H1 (cell line): Measurements from ENCODE around the gene ACCS. TPM values are rescaled to one million over a fixed set of nuclear protein-coding genes. Genes with fewer than 3 reads are reported as not detected.

ENCODE experiments used
- CTCF ChIA-PET: fragments of 300-600 bp; sonication (Branson Sonifier 250); formaldehyde crosslinking; loops from one replicate; lab custom pipeline; 2021; ENCODE audit not compliant: partially characterized antibody; lab: Charles Lee
- POLR2A ChIA-PET: fragments of 300-600 bp; sonication (Branson Sonifier 250); formaldehyde crosslinking; loops from one replicate; lab custom pipeline; 2021; ENCODE audit warnings: inconsistent platforms; ENCODE audit not compliant: partially characterized antibody; lab: Charles Lee
- DNase-seq, 2 experiments: peaks; one replicate each; pipeline versions ENCODE4 v3.0.0 to v3.0.0-alpha.2; 2010 to 2022; ENCODE audit warnings: low spot score in 2 of 2, low read depth in 1 of 2, mixed read lengths in 1 of 2
- FAIRE-seq: peaks from 2 replicates; lab custom pipeline; 2011; peaks lifted over from hg19 to GRCh38; lab: Jason Lieb, UNC
- H2AFZ ChIP-seq: 2 replicates; pipeline ENCODE4 v1.8.1; 2012; ENCODE audit warnings: low read length, inconsistent platforms
- H2AK5ac ChIP-seq: 2 replicates; pipeline ENCODE4 v1.6.1; 2013; ENCODE audit warnings: low read depth, low read length
- H2BK120ac ChIP-seq: replicated peaks from 2 replicates; pipeline ENCODE3; 2013; ENCODE audit warnings: low read depth, low read length, inconsistent platforms
- H2BK12ac ChIP-seq: 2 replicates; pipeline ENCODE4 v1.6.1; 2013; ENCODE audit warnings: low read depth, low read length
- H2BK15ac ChIP-seq: 2 replicates; pipeline ENCODE4 v1.6.1; 2013; ENCODE audit warnings: low read length
- H2BK20ac ChIP-seq: 2 replicates; pipeline ENCODE4 v1.6.1; 2013; ENCODE audit warnings: low read length
- H2BK5ac ChIP-seq: 2 replicates; pipeline ENCODE4 v1.6.1; 2013; ENCODE audit warnings: low read depth, low read length
- H3K14ac ChIP-seq: 2 replicates; pipeline ENCODE4 v1.6.1; 2013; ENCODE audit warnings: inconsistent platforms; ENCODE audit not compliant: insufficient read length
- H3K18ac ChIP-seq: 2 replicates; pipeline ENCODE4 v1.6.1; 2013; ENCODE audit warnings: low read length; ENCODE audit errors: extremely low read depth
- H3K23ac ChIP-seq: 2 replicates; pipeline ENCODE4 v1.6.1; 2013; ENCODE audit warnings: inconsistent platforms; ENCODE audit not compliant: insufficient read length
- H3K23me2 ChIP-seq: 2 replicates; pipeline ENCODE4 v1.6.1; 2013; ENCODE audit warnings: low read depth, low read length
- H3K27ac ChIP-seq: 2 replicates; pipeline ENCODE4 v1.6.1; 2011; ENCODE audit warnings: low read depth, low read length, inconsistent platforms
- H3K27me3 ChIP-seq, 4 experiments: replicated peaks in 1 of 4; 1 replicate in 1 of 4; 2 replicates in 3 of 4; pipeline versions ENCODE4 v1.6.1 to v1.8.1; 2011 to 2013; ENCODE audit warnings: low read length in 3 of 4, mild to moderate bottlenecking in 3 of 4, inconsistent platforms in 2 of 4, mixed read lengths in 2 of 4, moderate library complexity in 1 of 4; ENCODE audit not compliant: control insufficient read depth in 3 of 4, insufficient read depth in 3 of 4; ENCODE audit errors: extremely low read depth in 1 of 4
- H3K36me3 ChIP-seq, 4 experiments: 2 replicates each; pipeline versions ENCODE4 v1.6.1 to v1.8.1; 2011 to 2013; ENCODE audit warnings: mild to moderate bottlenecking in 4 of 4, low read length in 3 of 4, moderate library complexity in 2 of 4, control low read depth in 1 of 4, inconsistent platforms in 1 of 4; ENCODE audit not compliant: insufficient read depth in 4 of 4, control insufficient read depth in 2 of 4
- H3K4ac ChIP-seq: replicated peaks from 2 replicates; pipeline ENCODE3; 2013; ENCODE audit warnings: low read length, low read depth, mixed read lengths, inconsistent platforms; ENCODE audit not compliant: insufficient read length
- H3K4me1 ChIP-seq, 4 experiments: replicated peaks in 1 of 4; 1 replicate in 1 of 4; 2 replicates in 3 of 4; pipeline versions ENCODE4 v1.6.1 to v1.8.1; 2011 to 2013; ENCODE audit warnings: low read length in 3 of 4, inconsistent platforms in 2 of 4, mixed read lengths in 1 of 4; ENCODE audit not compliant: insufficient read depth in 4 of 4, control insufficient read depth in 3 of 4
- H3K4me2 ChIP-seq, 2 experiments: 2 replicates each; pipeline versions ENCODE4 v1.6.1 to v1.8.1; 2011 to 2013; ENCODE audit warnings: low read depth in 2 of 2, low read length in 2 of 2, control low read depth in 1 of 2, inconsistent platforms in 1 of 2, mild to moderate bottlenecking in 1 of 2; ENCODE audit not compliant: insufficient read depth in 1 of 2
- H3K4me3 ChIP-seq, 4 experiments: fragments of 200-600, 300-600 bp in 1 of 4; sonication (generic), shearing (Covaris generic), sonication (Bioruptor Twin) in 1 of 4; 2 replicates each; pipeline versions ENCODE4 v1.5.1 to v1.8.1; 2011 to 2016; ENCODE audit warnings: low read length in 4 of 4, low read depth in 3 of 4, control low read depth in 2 of 4, inconsistent platforms in 2 of 4, mild to moderate bottlenecking in 2 of 4, mixed read lengths in 1 of 4, moderate library complexity in 1 of 4; ENCODE audit not compliant: insufficient read depth in 2 of 4; ENCODE audit errors: extremely low read depth in 1 of 4
- H3K56ac ChIP-seq: replicated peaks from 2 replicates; pipeline ENCODE3; 2013; ENCODE audit warnings: low read depth, mild to moderate bottlenecking, mixed read lengths, low read length, inconsistent platforms; ENCODE audit not compliant: insufficient read length
- H3K79me1 ChIP-seq: 2 replicates; pipeline ENCODE4 v1.6.1; 2013; ENCODE audit warnings: low read depth, low read length, control low read depth
- H3K79me2 ChIP-seq, 2 experiments: 2 replicates each; pipeline versions ENCODE4 v1.6.1 to v1.8.1; 2012 to 2013; ENCODE audit warnings: low read length in 2 of 2, mild to moderate bottlenecking in 2 of 2, inconsistent platforms in 1 of 2; ENCODE audit not compliant: insufficient read depth in 2 of 2, control insufficient read depth in 1 of 2
- H3K9ac ChIP-seq, 4 experiments: replicated peaks in 1 of 4; 1 replicate in 1 of 4; 2 replicates in 3 of 4; pipeline versions ENCODE4 v1.6.1 to v1.8.1; 2011 to 2013; ENCODE audit warnings: low read depth in 3 of 4, low read length in 3 of 4, control low read depth in 2 of 4, mild to moderate bottlenecking in 2 of 4, moderate library complexity in 2 of 4, inconsistent platforms in 1 of 4; ENCODE audit errors: extremely low read depth in 1 of 4
- H3K9me3 ChIP-seq, 2 experiments: 2 replicates each; pipeline versions ENCODE4 v1.6.1 to v1.8.1; 2012 to 2013; ENCODE audit warnings: mild to moderate bottlenecking in 2 of 2, moderate library complexity in 2 of 2, control low read depth in 1 of 2, inconsistent platforms in 1 of 2, low read depth in 1 of 2, low read length in 1 of 2, mixed read lengths in 1 of 2; ENCODE audit not compliant: insufficient read depth in 2 of 2
- H4K20me1 ChIP-seq, 2 experiments: replicated peaks in 1 of 2; 2 replicates each; pipeline versions ENCODE3 to v1.8.1; 2011 to 2013; ENCODE audit warnings: inconsistent platforms in 2 of 2, low read length in 2 of 2, mild to moderate bottlenecking in 1 of 2; ENCODE audit not compliant: insufficient read depth in 2 of 2, control insufficient read depth in 1 of 2
- H4K5ac ChIP-seq: 2 replicates; pipeline ENCODE4 v1.6.1; 2013; ENCODE audit warnings: low read length, low read depth, mixed read lengths, inconsistent platforms; ENCODE audit not compliant: insufficient read length
- H4K8ac ChIP-seq: 2 replicates; pipeline ENCODE4 v1.8.0; 2013; ENCODE audit warnings: mild to moderate bottlenecking, moderate library complexity, low read length, inconsistent platforms; ENCODE audit not compliant: insufficient read depth; ENCODE audit errors: extremely low read depth
- H4K91ac ChIP-seq: replicated peaks from 2 replicates; pipeline ENCODE3; 2013; ENCODE audit warnings: low read length, mixed read lengths, inconsistent platforms; ENCODE audit not compliant: insufficient read length
- JUND ChIP-seq: IDR thresholded peaks from 2 replicates; pipeline ENCODE4 v1.6.1; 2011; ENCODE audit warnings: mild to moderate bottlenecking, improper control_type of control experiment, low read length
- WGBS, 2 experiments: shearing (Covaris generic) in 1 of 2; methylation state at CpG; one replicate each; pipeline versions ENCODE4 v1.1.6 to v1.1.7; 2013 to 2015; ENCODE audit warnings: low lambda C conversion rate in 2 of 2, mixed read lengths in 2 of 2, inconsistent platforms in 1 of 2, low coverage in 1 of 2, missing lambda C conversion rate in 1 of 2; ENCODE audit not compliant: insufficient replicate concordance in 2 of 2, insufficient coverage in 1 of 2, insufficient read length in 1 of 2; ENCODE audit errors: extremely low coverage in 1 of 2, missing lambda C conversion rate in 1 of 2; 5-methylcytosine and 5-hydroxymethylcytosine counted together
- polyA plus RNA-seq, 7 experiments: library from polyadenylated mRNA; depleted of rRNA in 3 of 7; stranded (reverse) in 5 of 7; unstranded in 2 of 7; fragments of >200 nt in 5 of 7; fragments of 200-250 nt in 2 of 7; gene quantifications; 1 replicate in 5 of 7; 2 replicates in 1 of 7; 4 replicates in 1 of 7; pipeline versions ENCODE4 v1.2.1 to v1.2.3, GENCODE V29; 2011 to 2013; ENCODE audit warnings: missing spikeins in 2 of 7, mixed read lengths in 2 of 7
- total RNA-seq: library from RNA; stranded (reverse); fragmentation: NEBNext Ultra II Directional; extraction: Animal tissue kit (Norgen Biotek cat#: 25700); gene quantifications from 2 replicates; pipeline ENCODE4 v1.2.1, GENCODE V29; 2021

The ACCS gene
- total and polyA plus RNA-seq, 2 of the 8 experiments (the other 6 are each of a cell fraction or from before 2014, with no cell fraction given): 6.0 to 8.0 TPM

GRCh38 chr11:44126304-44126703 lies 60.2 kb downstream of the ACCS start:
- CTCF ChIA-PET: interaction anchor here (0.7 to 2.8 kb wide), 4 partner anchors 10 to 366 kb away, joined by 3 to 6 read pairs (median 4); no protein-coding TSS in a partner anchor
- FAIRE-seq: no peak
- WGBS, 2 experiments: 84% methylated on average over 2 of the region's 2 CpGs; no CpG with 5 or more reads in 1 of the 2 experiments
- TF ChIP-seq JUND: no peak

More at GRCh38 chr11:44126304-44126703, 60.2 kb downstream of the ACCS start:
- no peak overlapping the region for H2BK15ac ChIP-seq
- H3K4me3 ChIP-seq: no peak overlapping the region
- no peak overlapping the region for H4K5ac ChIP-seq
- no peak overlapping the region for H2BK5ac ChIP-seq
- no peak overlapping the region for H4K91ac ChIP-seq
- no peak for DNase-seq
- peaks cover 2 to 3% of the 10 kb centered on the region in 2 experiments for H4K20me1 ChIP-seq
- peaks cover 2 to 24% (median 8%) of the 10 kb centered on the region in 4 experiments; a peak in 6 of 8 replicates for H3K36me3 ChIP-seq
- H3K9ac ChIP-seq: no peak overlapping the region
- H3K27ac ChIP-seq: no peak overlapping the region
- H3K79me1 ChIP-seq: no peaks in the 10 kb centered on the region; the same call in 1 of the 2 replicates
- H2BK12ac ChIP-seq: no peak overlapping the region
- no peak overlapping the region for H3K56ac ChIP-seq
- no peak overlapping the region for H2AFZ ChIP-seq
- no peak overlapping the region for H3K4ac ChIP-seq
- no peak overlapping the region for H2AK5ac ChIP-seq
- H2BK20ac ChIP-seq: no peak overlapping the region
- H3K23ac ChIP-seq: no peak overlapping the region
- no peaks in the 10 kb centered on the region; the same call in 1 of the 2 replicates for H3K23me2 ChIP-seq
- H3K4me1 ChIP-seq: no peaks in the 10 kb centered on the region
- no peak overlapping the region for H3K18ac ChIP-seq
- H3K9me3 ChIP-seq: no peaks in the 10 kb centered on the region
- no peaks in the 10 kb centered on the region for H3K27me3 ChIP-seq
- no peak overlapping the region for H3K4me2 ChIP-seq
- no peak overlapping the region for H3K14ac ChIP-seq
- no peaks in the 10 kb centered on the region for H3K79me2 ChIP-seq
- H4K8ac ChIP-seq: no peak overlapping the region
- POLR2A ChIA-PET: no interaction called here
- no peak overlapping the region for H2BK120ac ChIP-seq
